Prostate gland (tissue), 2 donors: ENCODE results near the gene ACKR4. TPM values are rescaled to one million over a fixed set of nuclear protein-coding genes. Genes with fewer than 3 reads are reported as not detected.
"Not testable (repeated sequence)": the region's sequence is repeated elsewhere in the genome, so short reads cannot be mapped to it uniquely, and the experiment has no call there.

Experiments
- DNase-seq: peaks from one replicate; pipeline ENCODE4 v3.0.0-alpha.2; 2019; ENCODE audit warnings: low spot score
- H3K27ac ChIP-seq, 2 donors: fragments of 200-600 bp; sonication (generic); 2 replicates each; pipeline ENCODE4 v1.5.1; 2017 to 2019
- H3K27me3 ChIP-seq: fragments of 200-600 bp; sonication (generic); replicated peaks from 2 replicates; pipeline ENCODE4 v1.5.1; 2019; ENCODE audit not compliant: insufficient read depth
- H3K36me3 ChIP-seq, 2 donors: fragments of 200-600 bp; sonication (generic); 1 replicate in 1 of 2; 2 replicates in 1 of 2; pipeline versions ENCODE4 v1.5.1 to v1.8.1; 2017 to 2019
- H3K4me1 ChIP-seq: fragments of 200-600 bp; sonication (generic); replicated peaks from 2 replicates; pipeline ENCODE4 v1.5.1; 2019
- H3K4me3 ChIP-seq, 2 donors: fragments of 200-600 bp; sonication (generic); 2 replicates each; pipeline ENCODE4 v1.5.1; 2017 to 2019
- H3K9me3 ChIP-seq: fragments of 200-600 bp; sonication (generic); 2 replicates; pipeline ENCODE4 v1.5.1; 2017
- POLR2A ChIP-seq: fragments of 450-650 bp; IDR thresholded peaks from one replicate; pipeline ENCODE4 v1.6.1; 2016; ENCODE audit warnings: antibody characterized with exemption, mild to moderate bottlenecking
- POLR2AphosphoS5 ChIP-seq: sonication (generic); formaldehyde crosslinking; IDR thresholded peaks from one replicate; pipeline ENCODE4 v1.6.1; 2017; ENCODE audit warnings: antibody characterized with exemption
- WGBS: methylation state at CpG from one replicate; pipeline ENCODE4 v1.1.5; 2018; 5-methylcytosine and 5-hydroxymethylcytosine counted together
- intact Hi-C: fragments of 100-400 bp; cut with DNase I; formaldehyde crosslinking; loops from one replicate; pipeline ENCODE4 v1.14.2; 2022
- total RNA-seq, 2 donors: library from RNA; depleted of rRNA; stranded (reverse); fragments of >200 nt; gene quantifications; one replicate each; pipeline ENCODE4 v1.1.0, GENCODE V29; 2016
- TF ChIP-seq, protein P1 (sequence below), 4 experiments: fragments of 200-600 bp in 2 of 4; fragments of 450-650 bp in 2 of 4; sonication (generic) in 2 of 4; IDR thresholded peaks; 1 replicate in 3 of 4; 2 replicates in 1 of 4; pipeline ENCODE4 v1.5.1; 2016 to 2019; ENCODE audit warnings: antibody characterized with exemption in 4 of 4, mild to moderate bottlenecking in 2 of 4, moderate library complexity in 2 of 4

Gene ACKR4
- total RNA-seq, 2 donors from 2014 or later: 0.09 TPM; not detected in 1

DNA sequence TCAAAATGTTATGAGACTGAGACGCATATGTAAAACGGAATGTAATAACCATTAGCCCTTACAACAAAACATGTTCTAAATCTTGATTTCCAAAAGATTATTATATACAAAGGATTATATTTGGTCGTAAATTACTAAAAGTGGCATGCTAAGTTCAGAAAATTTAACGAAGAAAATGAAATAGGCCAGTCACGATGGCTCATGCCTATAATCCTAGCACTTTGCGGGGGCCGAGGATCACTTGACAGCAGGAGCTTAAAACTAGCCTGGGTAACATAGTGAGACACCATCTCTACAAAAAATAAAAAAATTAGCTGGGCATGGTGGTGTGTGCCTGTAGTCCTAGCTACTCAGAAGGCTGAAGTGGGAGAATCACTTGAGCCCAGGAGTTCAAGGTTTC is 33.5 kb downstream of the ACKR4 start:
- intact Hi-C loops: no loop called here
- H3K36me3 ChIP-seq: no peaks in the 10 kb centered on the region
- no peak overlapping the region for H3K4me3 ChIP-seq
- no peaks in the 10 kb centered on the region for H3K4me1 ChIP-seq
- H3K27me3 ChIP-seq: no peaks in the 10 kb centered on the region
- DNase-seq: no peak
- H3K27ac ChIP-seq: no peak overlapping the region
- 84% methylated on average over 7 of the region's 7 CpGs for WGBS
- H3K9me3 ChIP-seq: no peaks in the 10 kb centered on the region
- TF ChIP-seq POLR2AphosphoS5: no peak
- TF ChIP-seq, protein P1, sequence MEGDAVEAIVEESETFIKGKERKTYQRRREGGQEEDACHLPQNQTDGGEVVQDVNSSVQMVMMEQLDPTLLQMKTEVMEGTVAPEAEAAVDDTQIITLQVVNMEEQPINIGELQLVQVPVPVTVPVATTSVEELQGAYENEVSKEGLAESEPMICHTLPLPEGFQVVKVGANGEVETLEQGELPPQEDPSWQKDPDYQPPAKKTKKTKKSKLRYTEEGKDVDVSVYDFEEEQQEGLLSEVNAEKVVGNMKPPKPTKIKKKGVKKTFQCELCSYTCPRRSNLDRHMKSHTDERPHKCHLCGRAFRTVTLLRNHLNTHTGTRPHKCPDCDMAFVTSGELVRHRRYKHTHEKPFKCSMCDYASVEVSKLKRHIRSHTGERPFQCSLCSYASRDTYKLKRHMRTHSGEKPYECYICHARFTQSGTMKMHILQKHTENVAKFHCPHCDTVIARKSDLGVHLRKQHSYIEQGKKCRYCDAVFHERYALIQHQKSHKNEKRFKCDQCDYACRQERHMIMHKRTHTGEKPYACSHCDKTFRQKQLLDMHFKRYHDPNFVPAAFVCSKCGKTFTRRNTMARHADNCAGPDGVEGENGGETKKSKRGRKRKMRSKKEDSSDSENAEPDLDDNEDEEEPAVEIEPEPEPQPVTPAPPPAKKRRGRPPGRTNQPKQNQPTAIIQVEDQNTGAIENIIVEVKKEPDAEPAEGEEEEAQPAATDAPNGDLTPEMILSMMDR (IDR thresholded peaks at IDR 0.05): no peak
- TF ChIP-seq POLR2A: no peak

DNA sequence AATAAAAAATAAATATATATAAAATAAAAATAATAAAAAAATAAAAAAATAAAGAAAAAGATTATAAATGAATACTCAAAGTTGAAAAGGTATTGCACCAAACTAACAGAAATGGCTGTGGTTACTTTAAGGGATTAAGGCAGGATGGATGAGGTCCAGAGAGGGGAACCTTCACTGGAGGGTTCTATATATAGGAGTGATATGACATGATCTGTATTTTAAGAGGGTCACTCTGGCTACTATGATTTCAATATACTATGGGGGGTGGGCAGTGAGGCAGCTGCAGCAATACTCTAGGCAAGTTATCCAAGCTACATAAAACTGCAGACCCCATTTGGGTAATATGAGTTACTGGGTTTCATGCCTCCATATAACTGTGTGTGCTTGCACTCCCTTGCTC is 38.0 kb downstream of the ACKR4 start:
- Histone ChIP-seq H3K36me3 (no peaks in the 10 kb centered on the region), H3K4me3 (no peak overlapping the region), H3K27me3 (no peaks in the 10 kb centered on the region), H3K9me3 (no peaks in the 10 kb centered on the region), H3K4me1 (no peaks in the 10 kb centered on the region), H3K27ac (no peak overlapping the region)
- DNase-seq: no peak
- TF ChIP-seq, protein P1 (IDR thresholded peaks at IDR 0.05): no peak
- TF ChIP-seq POLR2A (no peak), POLR2AphosphoS5 (no peak)
- intact Hi-C loops: no loop called here

DNA sequence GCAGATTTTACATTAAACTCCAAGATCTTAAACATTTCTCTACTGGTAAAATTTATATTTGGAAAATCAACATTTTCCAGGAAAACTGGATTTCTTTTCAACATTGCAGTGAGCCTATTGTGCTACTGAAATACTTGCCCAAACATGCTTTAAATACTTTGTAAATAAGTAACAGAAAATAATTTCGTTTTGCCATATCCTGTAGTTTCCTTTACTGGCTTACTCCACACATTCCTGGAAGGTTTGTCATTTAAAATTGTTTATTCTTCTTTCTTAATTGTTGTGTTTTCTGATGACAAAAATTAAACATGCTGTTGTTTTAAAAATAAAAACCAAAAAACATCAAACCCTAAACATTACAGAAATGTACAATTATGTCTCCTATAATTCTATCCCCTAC is 40.5 kb downstream of the ACKR4 start:
- Histone ChIP-seq H3K36me3 (no peaks in the 10 kb centered on the region), H3K4me3 (no peak overlapping the region), H3K4me1 (no peaks in the 10 kb centered on the region), H3K27ac (no peak overlapping the region), H3K9me3 (no peaks in the 10 kb centered on the region), H3K27me3 (no peaks in the 10 kb centered on the region)
- 26% methylated on average over 1 of the region's 1 CpG for WGBS
- intact Hi-C loops: no loop called here
- no peak for TF ChIP-seq POLR2AphosphoS5
- TF ChIP-seq, protein P1 (IDR thresholded peaks at IDR 0.05): no peak
- TF ChIP-seq POLR2A: no peak
- no peak for DNase-seq

DNA sequence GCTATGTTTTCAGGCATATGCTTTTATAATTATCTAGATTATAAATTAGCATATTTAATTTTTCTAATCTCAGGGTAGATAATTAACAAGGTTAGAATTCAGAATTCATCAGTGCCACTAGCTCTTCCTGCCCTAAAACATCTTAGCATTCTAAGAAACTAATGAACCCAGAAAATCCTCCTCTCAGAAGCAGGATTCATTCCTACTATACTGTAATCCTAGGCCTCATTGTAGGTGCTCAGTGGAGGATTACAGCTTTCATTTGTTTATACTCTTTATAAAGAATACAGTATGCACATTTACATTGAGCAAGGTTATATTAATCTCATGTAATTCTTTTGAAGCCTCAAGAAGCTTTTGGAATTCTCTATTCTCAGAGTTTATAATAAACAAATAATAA is 41.6 kb downstream of the ACKR4 start:
- H3K27me3 ChIP-seq: no peaks in the 10 kb centered on the region

DNA sequence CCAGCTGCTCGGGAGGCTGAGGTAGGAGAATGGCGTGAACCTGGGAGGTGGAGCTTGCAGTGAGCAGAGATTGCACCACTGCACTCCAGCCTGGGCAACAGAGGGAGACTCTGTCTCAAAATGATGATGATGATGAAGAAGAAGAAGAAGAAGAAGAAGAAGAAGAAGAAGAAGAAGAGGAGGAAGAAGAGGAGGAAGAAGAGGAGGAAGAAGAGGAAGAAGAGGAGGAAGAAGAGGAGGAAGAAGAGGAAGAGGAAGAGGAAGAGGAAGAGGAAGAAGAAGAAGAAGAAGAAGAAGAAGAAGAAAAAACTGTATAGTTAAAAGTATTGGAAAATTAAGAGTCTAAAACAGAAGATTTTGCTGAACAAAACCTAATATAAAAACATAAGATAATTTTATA is 44.4 kb downstream of the ACKR4 start:
- H3K27ac ChIP-seq, H3K4me3 ChIP-seq, intact Hi-C loops, H3K9me3 ChIP-seq, H3K27me3 ChIP-seq, H3K4me1 ChIP-seq, H3K36me3 ChIP-seq, DNase-seq: not testable (repeated sequence)
- 85% methylated on average over 2 of the region's 2 CpGs for WGBS

More for the DNA sequence above, 41.6 kb downstream of the ACKR4 start:
- no peaks in the 10 kb centered on the region for H3K4me1 ChIP-seq
- H3K4me3 ChIP-seq: no peak overlapping the region
- TF ChIP-seq, protein P1 (IDR thresholded peaks at IDR 0.05): no peak
- TF ChIP-seq POLR2A: no peak
- no peak for TF ChIP-seq POLR2AphosphoS5
- intact Hi-C loops: no loop called here
- no peak overlapping the region for H3K27ac ChIP-seq
- DNase-seq: no peak
- H3K9me3 ChIP-seq: no peaks in the 10 kb centered on the region
- no peaks in the 10 kb centered on the region for H3K36me3 ChIP-seq
